Hepatic stellate cell (primary cell): ENCODE measurements around the gene HNRNPCL2.
"Not testable (repeated sequence)": the region's sequence is repeated elsewhere in the genome, so short reads cannot be mapped to it uniquely, and the experiment has no call there.

Experiments used
- DNase-seq: peaks from one replicate; pipeline ENCODE4 v3.0.0; 2011; ENCODE audit warnings: low spot score

Gene HNRNPCL2

DNA sequence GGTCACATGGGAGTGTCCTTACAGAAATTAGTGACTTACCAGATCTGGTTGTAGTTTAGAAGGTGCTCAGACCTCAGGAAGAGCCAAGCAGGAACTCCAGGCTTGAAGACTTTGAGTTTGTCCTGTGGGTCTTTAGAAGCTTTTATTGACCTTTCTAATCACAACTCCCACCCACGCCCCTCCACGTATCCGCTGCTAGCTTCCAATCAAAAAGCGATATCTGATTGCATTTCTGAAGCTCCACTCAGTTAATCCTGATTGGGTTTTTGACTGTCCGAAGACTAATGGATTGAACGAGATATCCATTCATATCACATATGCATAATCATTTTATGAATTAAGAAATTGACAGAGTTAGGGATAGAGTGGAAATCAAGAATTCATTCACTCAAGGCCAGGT is at the start of gene HNRNPCL2:
Gene HNRNPCL2 (minus strand): TSS at position 101 of the 400 bp plus-strand sequence. CDS start 454 bp downstream, outside the sequence.
- not testable (repeated sequence) for DNase-seq

GRCh38 chr1:13165531-13165930 is 48.9 kb upstream of the HNRNPCL2 start, which contains the start of gene HNRNPCL4:
Gene HNRNPCL4, minus strand, starts transcription at chr1:13165631. Its CDS starts 164 bp downstream, at chr1:13165467.
- DNase-seq: not testable (repeated sequence)

GRCh38 chr1:13155909-13156308 is 39.3 kb upstream of the HNRNPCL2 start, which contains the start of gene PRAMEF26:
Gene PRAMEF26, minus strand, starts transcription at chr1:13156009. Its CDS starts 2,914 bp downstream, at chr1:13153095.
- DNase-seq: not testable (repeated sequence)

- not testable (repeated sequence) for DNase-seq
These were observed 46.2 kb downstream of the HNRNPCL2 start, which contains the start of gene PRAMEF25 for GRCh38 chr1:13070474-13070873. Gene PRAMEF25, plus strand, starts transcription at chr1:13070774. Its CDS starts 2,920 bp downstream, at chr1:13073694.
